CD4-positive, alpha-beta memory T cell (primary cell): ENCODE data around the gene LMF1. TPM values are rescaled to one million over a fixed set of nuclear protein-coding genes. Genes with fewer than 3 reads are reported as not detected.

Experiments
- CTCF ChIA-PET: fragments of 350-600 bp; sonication (Branson Sonifier 250); formaldehyde crosslinking; loops from one replicate; lab custom pipeline; 2021; ENCODE audit warnings: inconsistent platforms; ENCODE audit not compliant: partially characterized antibody; lab: Charles Lee
- POLR2A ChIA-PET: fragments of 350-600 bp; sonication (Branson Sonifier 250); formaldehyde crosslinking; loops from one replicate; lab custom pipeline; 2021; ENCODE audit not compliant: partially characterized antibody; lab: Charles Lee
- DNase-seq, 5 donors: peaks; one replicate each; pipeline versions ENCODE4 v3.0.0 to v3.0.0-alpha.2; 2020 to 2022; ENCODE audit warnings: mixed read lengths in 1 of 5
- H3K27ac ChIP-seq: one replicate; pipeline ENCODE4 v1.7.0; 2013; ENCODE audit warnings: low read depth, low read length
- H3K27me3 ChIP-seq: 2 replicates; pipeline ENCODE4 v1.7.0; 2013; ENCODE audit warnings: mild to moderate bottlenecking, low read length, moderate library complexity; ENCODE audit not compliant: insufficient read depth
- H3K36me3 ChIP-seq: 2 replicates; pipeline ENCODE4 v1.7.0; 2013; ENCODE audit warnings: mild to moderate bottlenecking, low read length, moderate library complexity; ENCODE audit not compliant: insufficient read depth
- H3K4me1 ChIP-seq: 2 replicates; pipeline ENCODE4 v1.7.0; 2013; ENCODE audit warnings: mild to moderate bottlenecking, low read length, moderate library complexity; ENCODE audit not compliant: insufficient read depth
- H3K4me3 ChIP-seq, 2 donors: one replicate each; pipeline ENCODE4 v1.7.0; 2013; ENCODE audit warnings: low read length in 2 of 2, mild to moderate bottlenecking in 1 of 2
- H3K9me3 ChIP-seq, 2 donors: one replicate each; pipeline ENCODE4 v1.7.0; 2013; ENCODE audit warnings: low read length in 2 of 2, control low read depth in 1 of 2; ENCODE audit not compliant: control insufficient read depth in 1 of 2
- H3K27ac Mint-ChIP-seq, 7 donors: one replicate each; pipeline ENCODE4 v1.8.0; 2020 to 2021; ENCODE audit warnings: mixed read lengths in 7 of 7, mild to moderate bottlenecking in 6 of 7, inconsistent platforms in 3 of 7, moderate library complexity in 3 of 7
- H3K27me3 Mint-ChIP-seq, 2 donors: one replicate each; pipeline ENCODE4 v1.8.0; 2020 to 2021; ENCODE audit warnings: mixed read lengths in 2 of 2
- H3K36me3 Mint-ChIP-seq, 2 donors: one replicate each; pipeline ENCODE4 v1.8.0; 2020 to 2021; ENCODE audit warnings: mixed read lengths in 2 of 2, inconsistent platforms in 1 of 2, mild to moderate bottlenecking in 1 of 2
- H3K4me1 Mint-ChIP-seq, 4 donors: one replicate each; pipeline ENCODE4 v1.8.0; 2020 to 2021; ENCODE audit warnings: mixed read lengths in 4 of 4, mild to moderate bottlenecking in 1 of 4
- H3K4me3 Mint-ChIP-seq, 8 donors: one replicate each; pipeline ENCODE4 v1.8.0; 2020 to 2021; ENCODE audit warnings: mixed read lengths in 8 of 8, mild to moderate bottlenecking in 7 of 8, moderate library complexity in 6 of 8, inconsistent platforms in 3 of 8
- H3K9me3 Mint-ChIP-seq, 8 donors: one replicate each; pipeline ENCODE4 v1.8.0; 2020 to 2021; ENCODE audit warnings: mixed read lengths in 8 of 8, mild to moderate bottlenecking in 5 of 8, inconsistent platforms in 3 of 8, moderate library complexity in 1 of 8
- intact Hi-C: fragments of 100-400 bp; cut with micrococcal nuclease; formaldehyde crosslinking; loops from one replicate; pipeline ENCODE4 v1.15.1; 2023
- polyA plus RNA-seq, 2 donors: library from polyadenylated mRNA; unstranded; fragments of 300-500 nt; fragmentation: Illumina TruSeq; gene quantifications; one replicate each; pipeline ENCODE4 v1.2.3, GENCODE V29; 2021
- total RNA-seq, 2 experiments: library from RNA; stranded (reverse); gene quantifications; one replicate each; pipeline ENCODE4 v1.2.3, GENCODE V29; 2021

Gene LMF1
- total and polyA plus RNA-seq, 4 experiments from 2014 or later = 8.5 to 59.7 (median 32.6) TPM

DNA sequence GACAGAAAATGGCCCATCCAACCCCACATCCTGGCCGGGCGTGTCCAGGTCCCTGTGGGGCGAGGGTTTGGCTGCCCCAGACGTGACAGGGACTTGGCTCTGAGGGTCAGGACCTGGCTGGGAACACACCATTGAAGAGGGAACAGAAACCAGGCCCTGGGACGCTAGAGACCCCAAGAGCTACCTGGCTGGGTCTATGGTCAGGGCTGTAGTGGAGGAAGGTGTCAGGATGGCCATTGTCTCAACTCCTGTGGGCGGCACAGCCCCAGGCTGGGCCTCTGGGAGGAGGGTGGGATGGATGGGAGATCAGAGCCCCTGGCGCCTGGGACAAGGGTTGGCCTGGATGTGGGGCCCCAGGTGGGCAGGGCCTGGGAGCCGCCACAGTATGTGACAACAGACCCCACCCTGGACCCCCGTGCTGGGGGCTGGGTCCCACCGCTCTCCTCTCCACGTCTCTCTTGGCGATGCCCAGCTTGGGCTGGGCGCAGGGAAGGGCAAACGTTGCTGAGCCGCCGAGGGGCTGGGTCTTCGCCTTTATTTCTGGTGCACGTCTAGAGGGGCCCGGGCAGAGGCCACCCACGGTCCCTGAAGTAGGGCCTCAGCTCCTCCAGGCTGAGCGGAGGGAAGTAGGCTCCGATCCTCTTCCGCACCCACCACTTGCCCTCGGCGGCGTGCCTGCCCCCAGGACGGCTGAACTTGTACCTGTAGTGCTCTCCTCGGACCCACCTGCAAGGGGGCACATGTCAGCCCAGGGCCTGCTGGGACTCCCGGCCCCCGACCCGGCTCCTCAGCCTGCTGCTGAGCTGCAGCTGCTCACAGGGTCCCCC lies 116.6 kb downstream of the LMF1 start:
- intact Hi-C loops = no loop called here
- CTCF ChIA-PET = no interaction called here

GRCh38 chr16:853306-853705 lies 117.5 kb downstream of the LMF1 start:
- no peak overlapping the region for H3K4me3 ChIP-seq
- H3K36me3 Mint-ChIP-seq = peaks cover 0 to 2% of the 10 kb centered on the region in 2 donors
- no peak overlapping the region for H3K4me3 Mint-ChIP-seq
- no peaks in the 10 kb centered on the region for H3K4me1 ChIP-seq
- H3K27me3 ChIP-seq = no peaks in the 10 kb centered on the region
- no peak overlapping the region for H3K27ac ChIP-seq
- ChIA-PET CTCF (no interaction called here), POLR2A (no interaction called here)
- no peaks in the 10 kb centered on the region for H3K9me3 ChIP-seq
- H3K9me3 Mint-ChIP-seq = peaks cover 0 to 2% (median 0%) of the 10 kb centered on the region in 8 donors
- H3K36me3 ChIP-seq = no peaks in the 10 kb centered on the region
- intact Hi-C loops = no loop called here
- DNase-seq = no peak
- H3K27me3 Mint-ChIP-seq = no peaks in the 10 kb centered on the region
- peaks cover 0 to 4% (median 0%) of the 10 kb centered on the region in 4 donors for H3K4me1 Mint-ChIP-seq
- H3K27ac Mint-ChIP-seq = peak overlapping the region in 1 of 7 donors; percentile 81

More for the DNA sequence above, 116.6 kb downstream of the LMF1 start:
- H3K27ac Mint-ChIP-seq = peak overlapping the region in 1 of 7 donors; percentile 72
- Histone ChIP-seq H3K27me3 (no peaks in the 10 kb centered on the region), H3K9me3 (no peaks in the 10 kb centered on the region), H3K27ac (no peak overlapping the region), H3K4me3 (no peak overlapping the region), H3K36me3 (no peaks in the 10 kb centered on the region), H3K4me1 (no peaks in the 10 kb centered on the region)
- no peaks in the 10 kb centered on the region for H3K27me3 Mint-ChIP-seq
- POLR2A ChIA-PET = interaction anchor here (0.5 to 0.6 kb wide), 2 partner anchors 19 to 723 kb away, joined by 3 to 5 read pairs; no protein-coding TSS in a partner anchor
- H3K9me3 Mint-ChIP-seq = no peaks in the 10 kb centered on the region
- peaks cover 0 to 2% of the 10 kb centered on the region in 2 donors for H3K36me3 Mint-ChIP-seq
- no peak for DNase-seq
- H3K4me3 Mint-ChIP-seq = no peak overlapping the region
- peaks cover 0 to 4% (median 0%) of the 10 kb centered on the region in 4 donors for H3K4me1 Mint-ChIP-seq

DNA sequence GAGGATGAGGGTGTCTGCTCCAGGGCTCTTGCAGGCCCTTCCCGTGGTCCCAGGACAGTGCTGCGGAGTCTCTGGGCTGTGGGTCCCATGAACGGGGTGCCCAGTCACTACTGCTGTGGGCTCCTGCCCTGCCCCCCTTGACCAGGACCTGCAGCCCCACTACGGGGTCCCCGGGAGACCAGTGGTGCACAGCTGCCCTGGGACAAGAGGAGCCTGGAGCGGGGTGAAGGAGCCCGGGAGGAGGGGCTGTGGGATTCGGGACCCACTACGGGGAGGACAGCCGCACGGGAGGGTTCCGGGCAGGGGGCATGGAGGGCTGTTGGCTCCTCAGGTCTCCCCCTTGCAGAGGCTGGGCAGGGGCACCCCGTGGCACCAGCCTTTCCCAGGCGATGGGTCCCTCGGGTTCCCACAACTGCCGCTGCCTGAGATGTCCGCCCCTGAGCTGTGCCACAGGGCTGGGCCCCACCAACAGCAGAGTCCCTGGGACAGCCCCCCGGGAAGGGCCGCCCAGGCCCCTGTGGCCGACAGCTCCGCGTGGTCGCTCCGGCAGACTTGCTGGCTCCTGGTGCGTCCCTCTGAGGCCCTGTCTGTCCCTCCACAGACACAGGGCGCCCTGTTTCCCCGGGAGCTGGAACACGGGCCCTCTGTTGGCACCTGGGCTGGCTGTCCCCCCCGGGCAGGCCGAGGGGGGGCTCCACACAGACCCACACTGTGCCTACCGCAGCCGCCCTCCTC lies 118.2 kb downstream of the LMF1 start:
- peaks cover 0 to 4% (median 0%) of the 10 kb centered on the region in 4 donors for H3K4me1 Mint-ChIP-seq
- no peaks in the 10 kb centered on the region for H3K27me3 Mint-ChIP-seq
- Histone ChIP-seq H3K4me3 (no peak overlapping the region), H3K27me3 (no peaks in the 10 kb centered on the region), H3K4me1 (no peaks in the 10 kb centered on the region), H3K27ac (no peak overlapping the region), H3K36me3 (no peaks in the 10 kb centered on the region), H3K9me3 (no peaks in the 10 kb centered on the region)
- intact Hi-C loops = no loop called here
- POLR2A ChIA-PET = no interaction called here
- H3K27ac Mint-ChIP-seq = no peak overlapping the region
- no peak overlapping the region for H3K4me3 Mint-ChIP-seq
- DNase-seq = no peak
- peaks cover 0 to 2% (median 0%) of the 10 kb centered on the region in 8 donors for H3K9me3 Mint-ChIP-seq
- H3K36me3 Mint-ChIP-seq = peaks cover 0 to 2% of the 10 kb centered on the region in 2 donors
- CTCF ChIA-PET = no interaction called here

DNA sequence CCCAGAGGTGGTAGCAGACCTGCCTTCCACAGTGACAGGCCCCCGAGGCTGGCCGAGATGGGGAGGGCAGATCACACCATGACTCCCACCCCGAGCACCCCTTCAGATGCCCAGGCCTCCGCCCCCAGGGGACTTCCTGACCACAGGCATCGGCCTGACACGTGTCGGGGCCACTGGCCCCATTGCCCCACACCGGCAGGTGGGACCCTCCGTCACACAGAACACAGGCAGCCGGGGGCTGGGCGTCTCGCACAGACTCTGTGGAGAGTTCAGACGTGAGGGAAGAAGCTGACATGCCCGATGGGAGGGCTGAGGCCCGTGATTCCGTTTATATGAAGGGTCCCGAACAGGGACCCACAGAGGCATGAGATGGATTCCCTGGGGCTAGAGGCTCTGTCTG lies 118.9 kb downstream of the LMF1 start:
- Histone ChIP-seq H3K27me3 (no peaks in the 10 kb centered on the region), H3K9me3 (no peaks in the 10 kb centered on the region), H3K27ac (no peak overlapping the region), H3K4me3 (no peak overlapping the region), H3K36me3 (no peaks in the 10 kb centered on the region), H3K4me1 (no peaks in the 10 kb centered on the region)
- Mint-ChIP-seq H3K27ac (no peak overlapping the region), H3K9me3 (peaks cover 0 to 2% (median 0%) of the 10 kb centered on the region in 8 donors), H3K4me3 (no peak overlapping the region), H3K4me1 (peaks cover 0 to 4% (median 0%) of the 10 kb centered on the region in 4 donors), H3K27me3 (no peaks in the 10 kb centered on the region), H3K36me3 (peaks cover 0 to 2% of the 10 kb centered on the region in 2 donors)
- CTCF ChIA-PET = no interaction called here
- no peak for DNase-seq
- POLR2A ChIA-PET = no interaction called here
- intact Hi-C loops = no loop called here

- H3K27me3 Mint-ChIP-seq = no peaks in the 10 kb centered on the region
- peaks cover 0 to 2% of the 10 kb centered on the region in 2 donors for H3K36me3 Mint-ChIP-seq
- H3K27ac Mint-ChIP-seq = no peak overlapping the region
- Histone ChIP-seq H3K4me1 (no peaks in the 10 kb centered on the region), H3K9me3 (no peaks in the 10 kb centered on the region), H3K27me3 (no peaks in the 10 kb centered on the region), H3K4me3 (no peak overlapping the region), H3K36me3 (no peaks in the 10 kb centered on the region), H3K27ac (no peak overlapping the region)
- intact Hi-C loops = no loop called here
- DNase-seq = no peak
- CTCF ChIA-PET = no interaction called here
- POLR2A ChIA-PET = no interaction called here
- peaks cover 0 to 2% (median 0%) of the 10 kb centered on the region in 8 donors for H3K9me3 Mint-ChIP-seq
- no peak overlapping the region for H3K4me3 Mint-ChIP-seq
- H3K4me1 Mint-ChIP-seq = peaks cover 0 to 4% (median 0%) of the 10 kb centered on the region in 4 donors
Measured at GRCh38 chr16:851209-851810, 119.5 kb downstream of the LMF1 start.

- H3K27ac ChIP-seq = no peak overlapping the region
- intact Hi-C loops = no loop called here
- Mint-ChIP-seq H3K36me3 (peaks cover 0 to 2% of the 10 kb centered on the region in 2 donors), H3K9me3 (peaks cover 0 to 2% (median 0%) of the 10 kb centered on the region in 8 donors), H3K27me3 (no peaks in the 10 kb centered on the region), H3K4me1 (peaks cover 0 to 4% (median 0%) of the 10 kb centered on the region in 4 donors), H3K27ac (no peak overlapping the region), H3K4me3 (no peak overlapping the region)
- H3K36me3 ChIP-seq = no peaks in the 10 kb centered on the region
- H3K4me1 ChIP-seq = no peaks in the 10 kb centered on the region
- H3K27me3 ChIP-seq = no peaks in the 10 kb centered on the region
- ChIA-PET CTCF (no interaction called here), POLR2A (no interaction called here)
- no peaks in the 10 kb centered on the region for H3K9me3 ChIP-seq
- no peak overlapping the region for H3K4me3 ChIP-seq
- no peak for DNase-seq
Measured at GRCh38 chr16:850668-851067, 120.1 kb downstream of the LMF1 start.
